Measurements from ENCODE around the gene MYLIP. TPM values are rescaled to one million over a fixed set of nuclear protein-coding genes. Genes with fewer than 3 reads are reported as not detected.

The MYLIP gene
- total RNA-seq, 4 donors from 2014 or later: 25.9 to 53.0 (median 36.5) TPM

- TF ChIP-seq POLR2A (IDR thresholded peaks at IDR 0.05) (no peak), EP300 (IDR thresholded peaks at IDR 0.05) (no peak), CTCF (IDR thresholded peaks at IDR 0.05) (no peak), POLR2AphosphoS5 (IDR thresholded peaks at IDR 0.05) (no peak)
- 88% methylated on average over 1 of the region's 1 CpG for WGBS
- Histone ChIP-seq H3K27ac (no peak overlapping the region), H3K4me3 (no peak overlapping the region), H3K27me3 (no peaks in the 10 kb centered on the region), H3K4me1 (peaks cover 6% of the 10 kb centered on the region), H3K9me3 (no peaks in the 10 kb centered on the region), H3K36me3 (no peaks in the 10 kb centered on the region)
- no peak for DNase-seq (ENCODE audit: low spot score in 2 of 2)
Measured at GRCh38 chr6:16090920-16091319, 38.0 kb upstream of the MYLIP start.

GRCh38 chr6:16092140-16092539 is 36.7 kb upstream of the MYLIP start:
- Histone ChIP-seq H3K4me3 (no peak overlapping the region), H3K27ac (no peak overlapping the region), H3K4me1 (peaks cover 6% of the 10 kb centered on the region), H3K27me3 (no peaks in the 10 kb centered on the region), H3K9me3 (no peaks in the 10 kb centered on the region), H3K36me3 (no peaks in the 10 kb centered on the region)
- WGBS: 85% methylated on average over 4 of the region's 4 CpGs
- TF ChIP-seq CTCF (IDR thresholded peaks at IDR 0.05): no peak
- TF ChIP-seq POLR2AphosphoS5 (IDR thresholded peaks at IDR 0.05): no peak
- TF ChIP-seq EP300 (IDR thresholded peaks at IDR 0.05): no peak
- no peak for TF ChIP-seq POLR2A (IDR thresholded peaks at IDR 0.05)
- no peak for DNase-seq (ENCODE audit: low spot score in 2 of 2)

GRCh38 chr6:16092990-16093389 is 35.9 kb upstream of the MYLIP start:
- 84% methylated on average over 5 of the region's 5 CpGs for WGBS
- H3K27me3 ChIP-seq: no peaks in the 10 kb centered on the region
- H3K4me3 ChIP-seq: no peak overlapping the region
- H3K9me3 ChIP-seq: no peaks in the 10 kb centered on the region
- TF ChIP-seq POLR2A (IDR thresholded peaks at IDR 0.05) (no peak), CTCF (IDR thresholded peaks at IDR 0.05) (no peak), EP300 (IDR thresholded peaks at IDR 0.05) (no peak), POLR2AphosphoS5 (IDR thresholded peaks at IDR 0.05) (no peak)
- H3K27ac ChIP-seq: no peak overlapping the region
- peaks cover 6% of the 10 kb centered on the region for H3K4me1 ChIP-seq
- no peaks in the 10 kb centered on the region for H3K36me3 ChIP-seq
- no peak for DNase-seq (ENCODE audit: low spot score in 2 of 2)

GRCh38 chr6:16095180-16095579 is 33.7 kb upstream of the MYLIP start:
- H3K9me3 ChIP-seq: no peaks in the 10 kb centered on the region
- no peaks in the 10 kb centered on the region for H3K36me3 ChIP-seq
- H3K4me1 ChIP-seq: no peaks in the 10 kb centered on the region
- WGBS: 64% methylated on average over 6 of the region's 6 CpGs
- TF ChIP-seq EP300 (IDR thresholded peaks at IDR 0.05) (no peak), CTCF (IDR thresholded peaks at IDR 0.05) (no peak), POLR2A (IDR thresholded peaks at IDR 0.05) (no peak), POLR2AphosphoS5 (IDR thresholded peaks at IDR 0.05) (no peak)
- H3K27ac ChIP-seq: no peak overlapping the region
- no peak for DNase-seq (ENCODE audit: low spot score in 2 of 2)
- H3K4me3 ChIP-seq: no peak overlapping the region
- H3K27me3 ChIP-seq: no peaks in the 10 kb centered on the region

GRCh38 chr6:16097382-16098171 is 31.3 kb upstream of the MYLIP start:
- H3K4me1 ChIP-seq: no peaks in the 10 kb centered on the region

More at GRCh38 chr6:16097382-16098171, 31.3 kb upstream of the MYLIP start:
- no peaks in the 10 kb centered on the region for H3K27me3 ChIP-seq
- no peak overlapping the region for H3K27ac ChIP-seq
- no peak overlapping the region for H3K4me3 ChIP-seq
- 88% methylated on average over 6 of the region's 6 CpGs for WGBS
- no peak for DNase-seq (ENCODE audit: low spot score in 2 of 2)
- TF ChIP-seq POLR2AphosphoS5 (IDR thresholded peaks at IDR 0.05) (no peak), POLR2A (IDR thresholded peaks at IDR 0.05) (no peak), EP300 (IDR thresholded peaks at IDR 0.05) (no peak), CTCF (IDR thresholded peaks at IDR 0.05) (no peak)
- H3K9me3 ChIP-seq: no peaks in the 10 kb centered on the region
- no peaks in the 10 kb centered on the region for H3K36me3 ChIP-seq
